Mucosa of descending colon (tissue), 3 donors: ENCODE measurements around the gene KCNH5. TPM values are rescaled to one million over a fixed set of nuclear protein-coding genes. Genes with fewer than 3 reads are reported as not detected.

Experiments
- ATAC-seq: fragments of 200-7000 bp; cut with Tn5 transposase; one replicate; pipeline ENCODE4 v1.9.1; 2020; ENCODE audit warnings: mild to moderate bottlenecking, moderate library complexity
- DNase-seq, 3 donors: peaks; one replicate each; pipeline ENCODE4 v3.0.0-alpha.2; 2020
- H3K36me3 ChIP-seq: fragments of 200-600 bp; one replicate; pipeline ENCODE4 v1.8.0; 2021; ENCODE audit warnings: low read depth, mild to moderate bottlenecking
- H3K4me1 ChIP-seq: fragments of 200-600 bp; one replicate; pipeline ENCODE4 v1.8.0; 2021; ENCODE audit warnings: low read depth, mild to moderate bottlenecking
- H3K4me3 ChIP-seq: fragments of 200-600 bp; one replicate; pipeline ENCODE4 v1.8.0; 2021; ENCODE audit warnings: mild to moderate bottlenecking
- H3K9me3 ChIP-seq: fragments of 200-600 bp; one replicate; pipeline ENCODE4 v1.8.0; 2021; ENCODE audit warnings: mild to moderate bottlenecking
- CTCF ChIP-seq: fragments of 200-600 bp; IDR thresholded peaks from one replicate; pipeline ENCODE4 v1.8.0; 2022; ENCODE audit warnings: antibody characterized with exemption, mild to moderate bottlenecking
- intact Hi-C, 2 donors: fragments of 100-400 bp; cut with DNase I in 1 of 2; cut with micrococcal nuclease in 1 of 2; formaldehyde crosslinking; loops; one replicate each; pipeline versions ENCODE4 v1.11.0 to v1.11.1; 2022; cut with DNase I, micrococcal nuclease
- total RNA-seq, 3 donors: library from RNA; stranded (reverse); fragmentation: NEBNext Ultra II Directional in 2 of 3; extraction: Animal tissue kit (Norgen Biotek cat#: 25700) in 2 of 3; gene quantifications; one replicate each; pipeline versions ENCODE4 v1.2.1 to v1.2.4, GENCODE V29; 2021 to 2023
- donor health status: DM: no; HTN: no; CAD: no; lungs with moderate emphysema.
- donor health status: DM: no; HTN: no; CAD: no.
- donor health status: DM: no; HTN: yes; CAD: no.

Gene KCNH5
- total RNA-seq, 3 donors from 2014 or later, result 0.28 TPM; not detected in 2

GRCh38 chr14:63026491-63026890 lies 18.8 kb downstream of the KCNH5 start:
- no peak for TF ChIP-seq CTCF
- Histone ChIP-seq H3K4me3 (no peak overlapping the region), H3K4me1 (no peaks in the 10 kb centered on the region), H3K9me3 (peaks cover 3% of the 10 kb centered on the region), H3K36me3 (no peaks in the 10 kb centered on the region)
- no peak for ATAC-seq
- DNase-seq, result no peak
- intact Hi-C loops, result no loop called here

- Histone ChIP-seq H3K9me3 (no peaks in the 10 kb centered on the region), H3K36me3 (no peaks in the 10 kb centered on the region), H3K4me1 (no peaks in the 10 kb centered on the region), H3K4me3 (no peak overlapping the region)
- intact Hi-C loops, result no loop called here
- DNase-seq (no peak), ATAC-seq (no peak)
- TF ChIP-seq CTCF, result no peak
Measured at GRCh38 chr14:63014621-63015020, 30.6 kb downstream of the KCNH5 start.

- no peak for ATAC-seq
- intact Hi-C loops, result no loop called here
- no peak for TF ChIP-seq CTCF
Measured at GRCh38 chr14:63012171-63012570, 33.1 kb downstream of the KCNH5 start.

GRCh38 chr14:63011623-63012022 lies 33.6 kb downstream of the KCNH5 start:
- TF ChIP-seq CTCF, result no peak
- intact Hi-C loops, result no loop called here
- ATAC-seq, result no peak

More at GRCh38 chr14:63012171-63012570, 33.1 kb downstream of the KCNH5 start:
- Histone ChIP-seq H3K4me3 (no peak overlapping the region), H3K9me3 (no peaks in the 10 kb centered on the region), H3K4me1 (no peaks in the 10 kb centered on the region), H3K36me3 (no peaks in the 10 kb centered on the region)
- no peak for DNase-seq

GRCh38 chr14:63009495-63009894 lies 35.8 kb downstream of the KCNH5 start:
- ATAC-seq, result no peak
- Histone ChIP-seq H3K36me3 (no peaks in the 10 kb centered on the region), H3K9me3 (no peaks in the 10 kb centered on the region), H3K4me1 (no peaks in the 10 kb centered on the region), H3K4me3 (no peak overlapping the region)
- DNase-seq, result no peak
- intact Hi-C loops, result no loop called here
- no peak for TF ChIP-seq CTCF

More at GRCh38 chr14:63011623-63012022, 33.6 kb downstream of the KCNH5 start:
- no peaks in the 10 kb centered on the region for H3K36me3 ChIP-seq
- H3K4me1 ChIP-seq, result no peaks in the 10 kb centered on the region
- H3K4me3 ChIP-seq, result no peak overlapping the region
- DNase-seq, result no peak
- H3K9me3 ChIP-seq, result no peaks in the 10 kb centered on the region

- H3K36me3 ChIP-seq, result no peaks in the 10 kb centered on the region
- H3K9me3 ChIP-seq, result no peaks in the 10 kb centered on the region
- DNase-seq (no peak), ATAC-seq (no peak)
- no peak overlapping the region for H3K4me3 ChIP-seq
- no peaks in the 10 kb centered on the region for H3K4me1 ChIP-seq
- intact Hi-C loops, result no loop called here
- TF ChIP-seq CTCF, result no peak
Measured at GRCh38 chr14:63006531-63006930, 38.7 kb downstream of the KCNH5 start.
